ENCODE results near the gene SLC30A7.

Gene SLC30A7

GRCh38 chr1:100874433-100874832 lies 21.5 kb upstream of the SLC30A7 start:
- in situ Hi-C loops (cut with MboI; ENCODE audit: low pct_unique_long_range_greater_than_20kb, low sequenced_read_pairs, unreplicated experiment) = no loop called here
- TF ChIP-seq CTCF (IDR thresholded peaks at IDR 0.05; ENCODE audit: extremely low read depth, insufficient read depth, missing control alignments) = no peak
- DNase-seq (ENCODE audit: low spot score) = no peak

- no peak for DNase-seq (ENCODE audit: low spot score)
- in situ Hi-C loops (cut with MboI; ENCODE audit: low pct_unique_long_range_greater_than_20kb, low sequenced_read_pairs, unreplicated experiment) = loop anchor here (25.0 kb wide), 1 partner anchor 1063 kb away; no protein-coding TSS in a partner anchor
- TF ChIP-seq CTCF (IDR thresholded peaks at IDR 0.05; ENCODE audit: extremely low read depth, insufficient read depth, missing control alignments) = no peak
These were observed 20.7 kb upstream of the SLC30A7 start for GRCh38 chr1:100875228-100875627.

GRCh38 chr1:100876291-100876690 lies 19.6 kb upstream of the SLC30A7 start:
- DNase-seq (ENCODE audit: low spot score) = no peak
- TF ChIP-seq CTCF (IDR thresholded peaks at IDR 0.05; ENCODE audit: extremely low read depth, insufficient read depth, missing control alignments) = no peak
- in situ Hi-C loops (cut with MboI; ENCODE audit: low pct_unique_long_range_greater_than_20kb, low sequenced_read_pairs, unreplicated experiment) = loop anchor here (25.0 kb wide), 1 partner anchor 1064 kb away; no protein-coding TSS in a partner anchor

- in situ Hi-C loops (cut with MboI; ENCODE audit: low pct_unique_long_range_greater_than_20kb, low sequenced_read_pairs, unreplicated experiment) = loop anchor here (25.0 kb wide), 1 partner anchor 1067 kb away; no protein-coding TSS in a partner anchor
- no peak for DNase-seq (ENCODE audit: low spot score)
- TF ChIP-seq CTCF (IDR thresholded peaks at IDR 0.05; ENCODE audit: extremely low read depth, insufficient read depth, missing control alignments) = no peak
These were observed 16.5 kb upstream of the SLC30A7 start for GRCh38 chr1:100879422-100879821.

GRCh38 chr1:100881687-100882086 lies 14.2 kb upstream of the SLC30A7 start:
- no peak for DNase-seq (ENCODE audit: low spot score)
- in situ Hi-C loops (cut with MboI; ENCODE audit: low pct_unique_long_range_greater_than_20kb, low sequenced_read_pairs, unreplicated experiment) = loop anchor here (25.0 kb wide), 1 partner anchor 1069 kb away; no protein-coding TSS in a partner anchor

GRCh38 chr1:100882698-100883097 lies 13.2 kb upstream of the SLC30A7 start:
- in situ Hi-C loops (cut with MboI; ENCODE audit: low pct_unique_long_range_greater_than_20kb, low sequenced_read_pairs, unreplicated experiment) = loop anchor here (25.0 kb wide), 1 partner anchor 1070 kb away; no protein-coding TSS in a partner anchor
- no peak for DNase-seq (ENCODE audit: low spot score)
- TF ChIP-seq CTCF (IDR thresholded peaks at IDR 0.05; ENCODE audit: extremely low read depth, insufficient read depth, missing control alignments) = no peak

More at GRCh38 chr1:100881687-100882086, 14.2 kb upstream of the SLC30A7 start:
- TF ChIP-seq CTCF (IDR thresholded peaks at IDR 0.05; ENCODE audit: extremely low read depth, insufficient read depth, missing control alignments) = no peak
